Transverse colon (tissue), 4 donors: ENCODE measurements around the gene C10orf143. TPM values are rescaled to one million over a fixed set of nuclear protein-coding genes. Genes with fewer than 3 reads are reported as not detected.

Experiments
- DNase-seq: peaks from one replicate; pipeline ENCODE4 v3.0.0-alpha.2; 2019
- H3K27ac ChIP-seq, 4 donors: fragments of 200-600 bp; sonication (generic); 2 replicates each; pipeline ENCODE4 v1.5.1; 2016 to 2018; ENCODE audit warnings: inconsistent platforms in 4 of 4
- H3K27me3 ChIP-seq: fragments of 200-600 bp; sonication (generic); 2 replicates; pipeline ENCODE4 v1.5.1; 2017; ENCODE audit warnings: inconsistent platforms
- H3K36me3 ChIP-seq, 4 donors: fragments of 200-600 bp; sonication (generic); 2 replicates each; pipeline ENCODE4 v1.5.1; 2017 to 2019; ENCODE audit warnings: inconsistent platforms in 4 of 4
- H3K4me1 ChIP-seq, 4 donors: fragments of 200-600 bp; sonication (generic); 2 replicates each; pipeline ENCODE4 v1.5.1; 2017 to 2020; ENCODE audit warnings: inconsistent platforms in 4 of 4
- H3K4me3 ChIP-seq, 4 donors: fragments of 200-600 bp; sonication (generic); 1 replicate in 1 of 4; 2 replicates in 3 of 4; pipeline versions ENCODE4 v1.5.1 to v1.6.1; 2017 to 2019; ENCODE audit warnings: inconsistent platforms in 4 of 4
- H3K9me3 ChIP-seq, 2 donors: fragments of 200-600 bp; sonication (generic); 2 replicates each; pipeline ENCODE4 v1.5.1; 2017 to 2019; ENCODE audit warnings: inconsistent platforms in 2 of 2
- CTCF ChIP-seq, 5 experiments: fragments of 200-600 bp in 3 of 5; fragments of 450-650 bp in 2 of 5; sonication (generic) in 3 of 5; IDR thresholded peaks; 1 replicate in 2 of 5; 2 replicates in 3 of 5; pipeline ENCODE4 v1.5.1; 2016 to 2017; ENCODE audit warnings: antibody characterized with exemption in 5 of 5, inconsistent platforms in 3 of 5, mild to moderate bottlenecking in 2 of 5, moderate library complexity in 1 of 5
- EP300 ChIP-seq: sonication (generic); formaldehyde crosslinking; IDR thresholded peaks from one replicate; pipeline ENCODE4 v1.6.1; 2017; ENCODE audit warnings: antibody characterized with exemption, low read depth
- POLR2A ChIP-seq: fragments of 450-650 bp; IDR thresholded peaks from one replicate; pipeline ENCODE4 v1.6.1; 2016; ENCODE audit warnings: antibody characterized with exemption, mild to moderate bottlenecking, moderate library complexity
- POLR2AphosphoS5 ChIP-seq, 3 donors: sonication (generic); formaldehyde crosslinking; IDR thresholded peaks; one replicate each; pipeline ENCODE4 v1.6.1; 2016; ENCODE audit warnings: antibody characterized with exemption in 3 of 3
- WGBS, 2 donors: methylation state at CpG; one replicate each; pipeline ENCODE4 v1.1.5; 2018; ENCODE audit warnings: low coverage in 1 of 2; 5-methylcytosine and 5-hydroxymethylcytosine counted together
- in situ Hi-C, 4 donors: fragments of 200-750 bp; cut with MboI; loops; one replicate each; pipeline versions ENCODE4 v1.15.0 to v1.15.1; 2017; ENCODE audit warnings: low sequenced_read_pairs in 3 of 4, low pct_ligation_motif_present in 1 of 4, low pct_unique_long_range_greater_than_20kb in 1 of 4
- intact Hi-C: fragments of 100-400 bp; cut with DNase I; formaldehyde crosslinking; loops from one replicate; pipeline ENCODE4 v1.15.1; 2023; ENCODE audit warnings: low total_unique reads
- total RNA-seq, 4 donors: library from RNA; depleted of rRNA; stranded (reverse); fragments of >200 nt; gene quantifications; one replicate each; pipeline ENCODE4 v1.1.0, GENCODE V29; 2016

The C10orf143 gene
- total RNA-seq, 4 donors from 2014 or later: 3.8 to 4.0 TPM; not detected in 2

DNA sequence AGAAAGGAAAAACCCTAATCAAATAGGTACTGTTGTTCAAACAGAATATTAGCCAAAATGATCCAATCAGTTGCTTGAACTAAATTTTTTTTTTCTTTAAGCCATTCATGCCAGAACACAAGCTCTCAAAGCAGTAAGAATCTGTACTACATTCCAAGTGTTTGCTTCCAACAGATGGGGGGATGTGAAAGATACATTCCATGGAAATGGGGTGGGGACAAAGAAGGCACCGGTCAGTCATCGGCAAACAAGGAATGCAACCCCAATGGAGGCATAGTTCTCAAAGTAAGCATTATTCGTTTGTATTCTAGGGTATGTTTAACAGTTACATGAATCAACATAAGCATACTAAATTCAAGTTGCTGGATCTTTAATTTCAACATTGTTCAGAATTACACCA is 32.5 kb downstream of the C10orf143 start:
- H3K27me3 ChIP-seq: no peaks in the 10 kb centered on the region
- DNase-seq: no peak
- H3K4me3 ChIP-seq: no peak overlapping the region
- intact Hi-C loops (no loop called here), in situ Hi-C loops (no loop called here)
- no peaks in the 10 kb centered on the region for H3K4me1 ChIP-seq
- WGBS, 2 donors: 92 to 96% methylated on average over 3 of the region's 3 CpGs
- H3K36me3 ChIP-seq: no peaks in the 10 kb centered on the region
- no peak for TF ChIP-seq EP300
- no peak for TF ChIP-seq POLR2A
- TF ChIP-seq CTCF (IDR thresholded peaks at IDR 0.05): no peak
- TF ChIP-seq POLR2AphosphoS5 (IDR thresholded peaks at IDR 0.05): no peak
- no peaks in the 10 kb centered on the region for H3K9me3 ChIP-seq
- no peak overlapping the region for H3K27ac ChIP-seq

DNA sequence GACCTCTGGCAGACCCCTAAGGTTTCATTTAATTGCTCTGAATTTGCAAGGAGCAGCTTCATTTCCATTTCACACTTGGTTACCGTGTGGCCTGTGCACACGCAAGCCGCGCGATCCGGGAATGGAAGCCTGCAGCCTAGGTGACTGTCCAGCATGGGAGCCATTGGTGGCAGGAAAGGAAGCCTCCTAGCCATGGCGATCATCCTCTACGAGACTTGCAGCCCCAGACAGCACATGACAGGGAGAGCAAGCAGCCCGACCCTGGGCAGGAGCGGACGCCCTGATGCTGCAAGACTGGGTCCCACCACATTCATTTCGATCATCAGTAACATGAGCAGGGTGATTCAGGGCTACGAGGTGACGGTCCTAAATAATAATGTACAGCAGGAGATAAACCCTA is 33.9 kb downstream of the C10orf143 start:
- H3K4me3 ChIP-seq: no peak overlapping the region
- no peaks in the 10 kb centered on the region for H3K27me3 ChIP-seq
- H3K9me3 ChIP-seq: no peaks in the 10 kb centered on the region
- DNase-seq: no peak
- intact Hi-C loops: no loop called here
- no peaks in the 10 kb centered on the region for H3K4me1 ChIP-seq
- in situ Hi-C loops: no loop called here
- WGBS, 2 donors: 95 to 100% methylated on average over 3 to 14 of the region's 14 CpGs
- no peaks in the 10 kb centered on the region for H3K36me3 ChIP-seq
- no peak overlapping the region for H3K27ac ChIP-seq
- TF ChIP-seq POLR2A: no peak
- TF ChIP-seq CTCF (IDR thresholded peaks at IDR 0.05): no peak
- TF ChIP-seq EP300: no peak
- TF ChIP-seq POLR2AphosphoS5 (IDR thresholded peaks at IDR 0.05): no peak

- H3K27me3 ChIP-seq: no peaks in the 10 kb centered on the region
- intact Hi-C loops: no loop called here
- DNase-seq: no peak
- H3K9me3 ChIP-seq: no peaks in the 10 kb centered on the region
- H3K27ac ChIP-seq: no peak overlapping the region
- 50 to 75% methylated on average over 1 of the region's 1 CpG for WGBS, 2 donors
- in situ Hi-C loops: no loop called here
- H3K4me1 ChIP-seq: no peaks in the 10 kb centered on the region
- H3K36me3 ChIP-seq: no peaks in the 10 kb centered on the region
- no peak overlapping the region for H3K4me3 ChIP-seq
- TF ChIP-seq POLR2A (no peak), CTCF (IDR thresholded peaks at IDR 0.05) (no peak)
Measured at GRCh38 chr10:130074639-130075038, 36.0 kb downstream of the C10orf143 start.

- H3K4me3 ChIP-seq: no peak overlapping the region
- H3K27ac ChIP-seq: no peak overlapping the region
- WGBS, 2 donors: 95 to 100% methylated on average over 1 to 8 of the region's 8 CpGs
- intact Hi-C loops (no loop called here), in situ Hi-C loops (no loop called here)
- TF ChIP-seq POLR2AphosphoS5 (IDR thresholded peaks at IDR 0.05) (no peak), EP300 (no peak), POLR2A (no peak), CTCF (IDR thresholded peaks at IDR 0.05) (no peak)
- no peak for DNase-seq
- no peaks in the 10 kb centered on the region for H3K36me3 ChIP-seq
- no peaks in the 10 kb centered on the region for H3K4me1 ChIP-seq
- H3K27me3 ChIP-seq: no peaks in the 10 kb centered on the region
- no peaks in the 10 kb centered on the region for H3K9me3 ChIP-seq
Measured at GRCh38 chr10:130073912-130074311, 36.7 kb downstream of the C10orf143 start.
